Measurements from ENCODE around the gene PVALB.

- TF ChIP-seq POLR2AphosphoS5 (IDR thresholded peaks at IDR 0.05) (no peak), EP300 (IDR thresholded peaks at IDR 0.05) (no peak), POLR2A (IDR thresholded peaks at IDR 0.05; ENCODE audit: low read depth) (no peak)
- TF ChIP-seq, protein P1, sequence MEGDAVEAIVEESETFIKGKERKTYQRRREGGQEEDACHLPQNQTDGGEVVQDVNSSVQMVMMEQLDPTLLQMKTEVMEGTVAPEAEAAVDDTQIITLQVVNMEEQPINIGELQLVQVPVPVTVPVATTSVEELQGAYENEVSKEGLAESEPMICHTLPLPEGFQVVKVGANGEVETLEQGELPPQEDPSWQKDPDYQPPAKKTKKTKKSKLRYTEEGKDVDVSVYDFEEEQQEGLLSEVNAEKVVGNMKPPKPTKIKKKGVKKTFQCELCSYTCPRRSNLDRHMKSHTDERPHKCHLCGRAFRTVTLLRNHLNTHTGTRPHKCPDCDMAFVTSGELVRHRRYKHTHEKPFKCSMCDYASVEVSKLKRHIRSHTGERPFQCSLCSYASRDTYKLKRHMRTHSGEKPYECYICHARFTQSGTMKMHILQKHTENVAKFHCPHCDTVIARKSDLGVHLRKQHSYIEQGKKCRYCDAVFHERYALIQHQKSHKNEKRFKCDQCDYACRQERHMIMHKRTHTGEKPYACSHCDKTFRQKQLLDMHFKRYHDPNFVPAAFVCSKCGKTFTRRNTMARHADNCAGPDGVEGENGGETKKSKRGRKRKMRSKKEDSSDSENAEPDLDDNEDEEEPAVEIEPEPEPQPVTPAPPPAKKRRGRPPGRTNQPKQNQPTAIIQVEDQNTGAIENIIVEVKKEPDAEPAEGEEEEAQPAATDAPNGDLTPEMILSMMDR (IDR thresholded peaks at IDR 0.05): no peak
Observed at GRCh38 chr22:36808721-36809344, 8.0 kb downstream of the PVALB start.
